OCI-LY7 (cell line): Measurements from ENCODE around the gene ZC3H11A. TPM values are rescaled to one million over a fixed set of nuclear protein-coding genes. Genes with fewer than 3 reads are reported as not detected.

ENCODE experiments used
- BruUV-seq: library from RNA; stranded (reverse); fragments of 400-500 nt; replicated peaks from 2 replicates; lab custom pipeline; 2021; lab: Mats Ljungman, UMichigan
- CTCF ChIA-PET: fragments of 300-600 bp; sonication (Branson Sonifier 250); formaldehyde crosslinking; loops from one replicate; lab custom pipeline; 2022; ENCODE audit warnings: antibody characterized with exemption; ENCODE audit not compliant: unreplicated experiment; lab: Charles Lee
- POLR2A ChIA-PET: fragments of 300-600 bp; sonication (Branson Sonifier 250); formaldehyde crosslinking; loops from one replicate; lab custom pipeline; 2022; ENCODE audit warnings: antibody characterized with exemption; lab: Charles Lee
- DNase-seq: peaks from one replicate; pipeline ENCODE4 v3.0.0-alpha.2; 2015; ENCODE audit warnings: low spot score
- H2AFZ ChIP-seq: fragments of 200-600 bp; sonication (generic), shearing (Covaris generic); 2 replicates; pipeline ENCODE4 v1.6.1; 2014; ENCODE audit warnings: mild to moderate bottlenecking, antibody characterized with exemption, low read length, moderate library complexity
- H3K27ac ChIP-seq: fragments of 200-600 bp; sonication (generic); 2 replicates; pipeline ENCODE4 v1.5.1; 2014; ENCODE audit warnings: mixed run types, low read depth, mild to moderate bottlenecking, moderate library complexity, low read length, inconsistent platforms; ENCODE audit not compliant: poor library complexity, severe bottlenecking
- H3K36me3 ChIP-seq: fragments of 200-600 bp; sonication (generic); 2 replicates; pipeline ENCODE4 v1.6.1; 2014; ENCODE audit warnings: mild to moderate bottlenecking, antibody characterized with exemption, low read length, moderate library complexity, mixed read lengths; ENCODE audit not compliant: insufficient read depth
- H3K4me1 ChIP-seq: fragments of 200-600 bp; sonication (generic); 2 replicates; pipeline ENCODE4 v1.5.1; 2014; ENCODE audit warnings: mild to moderate bottlenecking, low read length; ENCODE audit not compliant: insufficient read depth, poor library complexity, severe bottlenecking
- H3K4me2 ChIP-seq: fragments of 200-600 bp; sonication (generic); 2 replicates; pipeline ENCODE4 v1.6.1; 2014; ENCODE audit warnings: mild to moderate bottlenecking, low read length
- H3K4me3 ChIP-seq: fragments of 200-600 bp; sonication (generic); 2 replicates; pipeline ENCODE4 v1.5.1; 2014; ENCODE audit warnings: mild to moderate bottlenecking, low read depth, low read length; ENCODE audit not compliant: poor library complexity, severe bottlenecking
- H3K79me2 ChIP-seq: fragments of 200-600 bp; sonication (generic); 2 replicates; pipeline ENCODE4 v1.6.1; 2016; ENCODE audit warnings: low read depth, mild to moderate bottlenecking, low read length, moderate library complexity, mixed read lengths; ENCODE audit not compliant: insufficient read depth
- H3K9me2 ChIP-seq: fragments of 200-600 bp; sonication (generic); 2 replicates; pipeline ENCODE4 v1.6.1; 2016; ENCODE audit warnings: mild to moderate bottlenecking, low read length, mixed read lengths; ENCODE audit not compliant: insufficient read depth
- H3K9me3 ChIP-seq: fragments of 200-600 bp; sonication (generic); 2 replicates; pipeline ENCODE4 v1.6.1; 2014; ENCODE audit warnings: mild to moderate bottlenecking, mixed run types, low read length, mixed read lengths
- H4K20me1 ChIP-seq: fragments of 200-600 bp; sonication (generic); 2 replicates; pipeline ENCODE4 v1.6.1; 2014; ENCODE audit warnings: mild to moderate bottlenecking, antibody characterized with exemption, low read length, moderate library complexity, mixed read lengths; ENCODE audit not compliant: insufficient read depth
- CTCF ChIP-seq: fragments of 200-600 bp; sonication (generic); conservative IDR thresholded peaks from 2 replicates; pipeline ENCODE4 v1.5.1; 2014; ENCODE audit warnings: mild to moderate bottlenecking, antibody characterized with exemption, low read length, moderate library complexity, mixed read lengths
- EZH2phosphoT487 ChIP-seq: fragments of 200-600 bp; sonication (generic); IDR thresholded peaks from 2 replicates; pipeline ENCODE4 v1.6.1; 2018; ENCODE audit warnings: low read depth, borderline replicate concordance, mild to moderate bottlenecking, mixed run types, antibody characterized with exemption, low read length, moderate library complexity, mixed read lengths
- intact Hi-C: fragments of 100-400 bp; cut with micrococcal nuclease; formaldehyde crosslinking; loops from one replicate; pipeline ENCODE4 v1.10.0; 2022; ENCODE audit not compliant: unreplicated experiment
- total RNA-seq, 2 experiments: library from RNA; depleted of rRNA in 1 of 2; stranded (reverse); fragments of >200 nt in 1 of 2; shearing (Covaris generic) in 1 of 2; gene quantifications; 2 replicates each; pipeline ENCODE4 v1.2.3, GENCODE V29; 2014 to 2022

The ZC3H11A gene
- total RNA-seq, 2 experiments from 2014 or later = 113 to 143 TPM

- Histone ChIP-seq H3K4me1 (peaks cover 6% of the 10 kb centered on the region), H3K9me3 (no peaks in the 10 kb centered on the region), H3K4me3 (no peak overlapping the region), H3K4me2 (no peak overlapping the region), H3K79me2 (no peaks in the 10 kb centered on the region), H3K36me3 (peaks cover 52% of the 10 kb centered on the region), H4K20me1 (no peaks in the 10 kb centered on the region), H3K27ac (no peak overlapping the region), H2AFZ (no peak overlapping the region), H3K9me2 (no peaks in the 10 kb centered on the region)
- ChIA-PET POLR2A (interaction anchor here (3.9 kb wide), 1 partner anchor 13 kb away, joined by 19 read pairs; the partner anchor contains the start of gene LAX1), CTCF (no interaction called here)
- intact Hi-C loops = no loop called here
- no TSS peak for BruUV-seq
- TF ChIP-seq CTCF = no peak
- no peak for TF ChIP-seq EZH2phosphoT487
- DNase-seq = no peak
Observed at GRCh38 chr1:203778146-203778545, 17.3 kb upstream of the ZC3H11A start.

- TF ChIP-seq EZH2phosphoT487 (no peak), CTCF (no peak)
- no peak overlapping the region for H3K4me3 ChIP-seq
- DNase-seq = no peak
- no peaks in the 10 kb centered on the region for H3K79me2 ChIP-seq
- no peak overlapping the region for H2AFZ ChIP-seq
- CTCF ChIA-PET = no interaction called here
- H3K9me3 ChIP-seq = no peaks in the 10 kb centered on the region
- no peak overlapping the region for H3K27ac ChIP-seq
- H3K9me2 ChIP-seq = no peaks in the 10 kb centered on the region
- peaks cover 46% of the 10 kb centered on the region for H3K36me3 ChIP-seq
- H4K20me1 ChIP-seq = no peaks in the 10 kb centered on the region
- peaks cover 6% of the 10 kb centered on the region for H3K4me1 ChIP-seq
- no peak overlapping the region for H3K4me2 ChIP-seq
- POLR2A ChIA-PET = no interaction called here
- BruUV-seq = no TSS peak
- intact Hi-C loops = no loop called here
Observed at GRCh38 chr1:203778789-203779188, 16.6 kb upstream of the ZC3H11A start.

- Histone ChIP-seq H3K4me1 (no peaks in the 10 kb centered on the region), H2AFZ (no peak overlapping the region), H3K9me3 (no peaks in the 10 kb centered on the region), H3K9me2 (no peaks in the 10 kb centered on the region), H3K79me2 (no peaks in the 10 kb centered on the region), H3K4me3 (no peak overlapping the region), H4K20me1 (no peaks in the 10 kb centered on the region), H3K36me3 (peaks cover 17% of the 10 kb centered on the region), H3K27ac (no peak overlapping the region), H3K4me2 (no peak overlapping the region)
- TF ChIP-seq EZH2phosphoT487 (no peak), CTCF (no peak)
- CTCF ChIA-PET = no interaction called here
- DNase-seq = no peak
- BruUV-seq = no TSS peak
- POLR2A ChIA-PET = interaction anchor here (0.6 kb wide), 1 partner anchor 14 kb away, joined by 3 read pairs; no protein-coding TSS in a partner anchor
- intact Hi-C loops = no loop called here
Observed at GRCh38 chr1:203781962-203782361, 13.5 kb upstream of the ZC3H11A start.
